ENCODE data around the gene CEP135.

The CEP135 gene

GRCh38 chr4:55996646-55997045 lies 47.9 kb downstream of the CEP135 start:
- no peak for DNase-seq (ENCODE audit: low spot score)
- Histone ChIP-seq H3K27ac (no peak overlapping the region), H3K4me3 (no peak overlapping the region)
- TF ChIP-seq CTCF (IDR thresholded peaks at IDR 0.05), result no peak

- H3K4me3 ChIP-seq, result no peak overlapping the region
- no peak for TF ChIP-seq CTCF (IDR thresholded peaks at IDR 0.05)
These were observed 54.9 kb downstream of the CEP135 start for GRCh38 chr4:56003606-56004005.

GRCh38 chr4:56004235-56004634 lies 55.5 kb downstream of the CEP135 start:
- no peak overlapping the region for H3K4me3 ChIP-seq
- H3K27ac ChIP-seq, result no peak overlapping the region
- no peak for DNase-seq (ENCODE audit: low spot score)
- no peak for TF ChIP-seq CTCF (IDR thresholded peaks at IDR 0.05)

More at GRCh38 chr4:56003606-56004005, 54.9 kb downstream of the CEP135 start:
- H3K27ac ChIP-seq, result no peak overlapping the region
- no peak for DNase-seq (ENCODE audit: low spot score)

- Histone ChIP-seq H3K27ac (no peak overlapping the region), H3K4me3 (no peak overlapping the region)
- no peak for TF ChIP-seq CTCF (IDR thresholded peaks at IDR 0.05)
- DNase-seq (ENCODE audit: low spot score), result no peak
These were observed 58.4 kb downstream of the CEP135 start for GRCh38 chr4:56007154-56007553.

- no peak for TF ChIP-seq CTCF (IDR thresholded peaks at IDR 0.05)
These were observed 59.5 kb downstream of the CEP135 start for GRCh38 chr4:56008206-56008605.

GRCh38 chr4:56026596-56026995 lies 77.9 kb downstream of the CEP135 start:
- TF ChIP-seq CTCF (IDR thresholded peaks at IDR 0.05), result no peak
- Histone ChIP-seq H3K4me3 (no peak overlapping the region), H3K27ac (no peak overlapping the region)
- no peak for DNase-seq (ENCODE audit: low spot score)

More at GRCh38 chr4:56008206-56008605, 59.5 kb downstream of the CEP135 start:
- Histone ChIP-seq H3K27ac (no peak overlapping the region), H3K4me3 (no peak overlapping the region)
- no peak for DNase-seq (ENCODE audit: low spot score)

GRCh38 chr4:56028165-56028564 lies 79.4 kb downstream of the CEP135 start:
- TF ChIP-seq CTCF (IDR thresholded peaks at IDR 0.05), result no peak
- no peak for DNase-seq (ENCODE audit: low spot score)
- H3K4me3 ChIP-seq, result no peak overlapping the region
- no peak overlapping the region for H3K27ac ChIP-seq

Data from coronary artery (tissue), 2 donors.